Smooth muscle cell (in vitro differentiated cells): Measurements from ENCODE around the gene LRRC37B. TPM values are rescaled to one million over a fixed set of nuclear protein-coding genes. Genes with fewer than 3 reads are reported as not detected.

Experiments
- DNase-seq: peaks from one replicate; lab custom pipeline; 2025; ENCODE audit not compliant: unreplicated experiment; lab: John Stamatoyannopoulos, UW
- H2AFZ ChIP-seq: fragments of 200-600 bp; sonication (generic); 2 replicates; pipeline ENCODE4 v1.6.0; 2016; ENCODE audit warnings: antibody characterized with exemption, low read depth, mild to moderate bottlenecking
- H3F3A ChIP-seq: fragments of 200-600 bp; sonication (generic); 2 replicates; pipeline ENCODE4 v1.6.0; 2017; ENCODE audit warnings: antibody characterized with exemption, low read depth
- H3K27ac ChIP-seq: fragments of 200-600 bp; sonication (generic); 2 replicates; pipeline ENCODE4 v1.5.1; 2016; ENCODE audit warnings: low read depth, mild to moderate bottlenecking
- H3K27me3 ChIP-seq: fragments of 200-600 bp; sonication (generic); 2 replicates; pipeline ENCODE4 v1.6.1; 2016; ENCODE audit warnings: low read depth, mild to moderate bottlenecking
- H3K36me3 ChIP-seq: fragments of 200-600 bp; sonication (generic); 2 replicates; pipeline ENCODE4 v1.5.1; 2016; ENCODE audit warnings: low read depth
- H3K4me1 ChIP-seq: fragments of 200-600 bp; sonication (generic); 2 replicates; pipeline ENCODE4 v1.5.1; 2016; ENCODE audit warnings: low read depth
- H3K4me2 ChIP-seq: fragments of 200-600 bp; sonication (generic); 2 replicates; pipeline ENCODE4 v1.6.0; 2016; ENCODE audit warnings: mild to moderate bottlenecking
- H3K4me3 ChIP-seq: fragments of 200-600 bp; sonication (generic); 2 replicates; pipeline ENCODE4 v1.5.1; 2016; ENCODE audit warnings: mild to moderate bottlenecking
- H3K79me2 ChIP-seq: fragments of 200-600 bp; sonication (generic); 2 replicates; pipeline ENCODE4 v1.6.0; 2016; ENCODE audit warnings: low read depth, mild to moderate bottlenecking
- H3K9ac ChIP-seq: fragments of 200-600 bp; sonication (generic); 2 replicates; pipeline ENCODE4 v1.6.0; 2016; ENCODE audit warnings: low read depth
- H3K9me3 ChIP-seq: fragments of 200-600 bp; sonication (generic); replicated peaks from 2 replicates; pipeline ENCODE4 v1.5.1; 2016; ENCODE audit warnings: low read depth
- H4K20me1 ChIP-seq: fragments of 200-600 bp; sonication (generic); 2 replicates; pipeline ENCODE4 v1.6.0; 2016; ENCODE audit warnings: low read depth
- WGBS: methylation state at CpG from one replicate; pipeline ENCODE4 v1.1.7; 2016; ENCODE audit warnings: low lambda C conversion rate; 5-methylcytosine and 5-hydroxymethylcytosine counted together
- polyA plus RNA-seq: library from polyadenylated mRNA; unstranded; fragments of >200 nt; fragmentation: Nextera tagmentation; extraction: Ambion mirVana; gene quantifications from 2 replicates; pipeline ENCODE4 v1.2.1, GENCODE V29; 2016
- total RNA-seq: library from RNA; depleted of rRNA; stranded (reverse); fragments of >200 nt; gene quantifications from 2 replicates; pipeline ENCODE4 v1.2.3, GENCODE V29; 2014
- TF ChIP-seq, protein P1 (sequence below): fragments of 200-600 bp; sonication (generic); IDR thresholded peaks from 2 replicates; pipeline ENCODE4 v1.5.1; 2017; ENCODE audit warnings: borderline replicate concordance, mild to moderate bottlenecking, antibody characterized with exemption; ENCODE audit not compliant: insufficient read depth, poor library complexity, severe bottlenecking

Gene LRRC37B
- total and polyA plus RNA-seq, 2 experiments from 2014 or later = 5.2 to 20.9 TPM

DNA sequence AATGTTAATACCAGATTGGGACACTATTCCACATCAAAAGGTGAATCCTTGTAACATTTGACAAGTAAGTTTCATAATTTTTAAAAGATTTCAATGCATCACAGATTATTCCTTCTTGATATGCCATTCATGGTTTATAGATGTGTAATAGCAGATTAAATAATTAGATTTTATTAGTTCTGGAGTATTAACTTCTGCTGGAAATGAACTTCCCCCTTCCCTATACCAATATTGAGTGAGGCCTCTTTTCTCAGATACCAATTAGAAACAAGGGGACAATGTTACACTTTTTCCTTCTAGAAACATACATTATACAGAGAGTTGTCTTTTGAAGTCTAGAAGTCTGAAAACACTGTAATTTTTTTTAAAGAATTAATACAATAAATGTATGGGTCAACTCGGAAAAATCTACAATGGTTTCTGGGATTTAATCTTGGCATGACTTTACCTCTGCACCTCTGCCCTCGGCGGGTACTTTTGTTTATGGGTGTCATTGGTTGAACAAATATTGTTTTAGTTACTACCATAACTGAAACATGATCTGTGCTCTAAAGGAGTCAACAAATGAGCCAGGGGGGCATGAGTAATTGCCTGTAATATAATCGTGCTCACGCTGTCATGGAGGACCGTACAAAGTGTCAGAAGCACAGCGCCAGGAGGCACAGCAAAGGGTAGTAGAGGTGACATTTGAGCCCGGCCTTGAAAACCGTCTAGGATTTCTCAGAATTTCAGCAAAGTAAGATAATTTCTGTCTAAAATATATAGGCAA is 8.2 kb downstream of the LRRC37B start:
- no peak overlapping the region for H3K9ac ChIP-seq
- peaks cover 42% of the 10 kb centered on the region for H3K79me2 ChIP-seq
- WGBS = 95% methylated on average over 9 of the region's 9 CpGs
- TF ChIP-seq, protein P1, sequence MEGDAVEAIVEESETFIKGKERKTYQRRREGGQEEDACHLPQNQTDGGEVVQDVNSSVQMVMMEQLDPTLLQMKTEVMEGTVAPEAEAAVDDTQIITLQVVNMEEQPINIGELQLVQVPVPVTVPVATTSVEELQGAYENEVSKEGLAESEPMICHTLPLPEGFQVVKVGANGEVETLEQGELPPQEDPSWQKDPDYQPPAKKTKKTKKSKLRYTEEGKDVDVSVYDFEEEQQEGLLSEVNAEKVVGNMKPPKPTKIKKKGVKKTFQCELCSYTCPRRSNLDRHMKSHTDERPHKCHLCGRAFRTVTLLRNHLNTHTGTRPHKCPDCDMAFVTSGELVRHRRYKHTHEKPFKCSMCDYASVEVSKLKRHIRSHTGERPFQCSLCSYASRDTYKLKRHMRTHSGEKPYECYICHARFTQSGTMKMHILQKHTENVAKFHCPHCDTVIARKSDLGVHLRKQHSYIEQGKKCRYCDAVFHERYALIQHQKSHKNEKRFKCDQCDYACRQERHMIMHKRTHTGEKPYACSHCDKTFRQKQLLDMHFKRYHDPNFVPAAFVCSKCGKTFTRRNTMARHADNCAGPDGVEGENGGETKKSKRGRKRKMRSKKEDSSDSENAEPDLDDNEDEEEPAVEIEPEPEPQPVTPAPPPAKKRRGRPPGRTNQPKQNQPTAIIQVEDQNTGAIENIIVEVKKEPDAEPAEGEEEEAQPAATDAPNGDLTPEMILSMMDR = no peak
- H3F3A ChIP-seq = no peaks in the 10 kb centered on the region
- H4K20me1 ChIP-seq = peaks cover 61% of the 10 kb centered on the region
- H3K27ac ChIP-seq = no peak overlapping the region
- no peaks in the 10 kb centered on the region for H3K4me1 ChIP-seq
- H2AFZ ChIP-seq = no peak overlapping the region
- H3K27me3 ChIP-seq = no peaks in the 10 kb centered on the region
- DNase-seq = no peak
- H3K4me2 ChIP-seq = no peak overlapping the region
- no peaks in the 10 kb centered on the region for H3K36me3 ChIP-seq
- H3K9me3 ChIP-seq = no peaks in the 10 kb centered on the region
- H3K4me3 ChIP-seq = no peak overlapping the region

- Histone ChIP-seq H2AFZ (no peak overlapping the region), H3K4me2 (no peak overlapping the region), H3K36me3 (no peaks in the 10 kb centered on the region), H3K4me1 (no peaks in the 10 kb centered on the region), H4K20me1 (peaks cover 56% of the 10 kb centered on the region), H3F3A (no peaks in the 10 kb centered on the region), H3K79me2 (peaks cover 40% of the 10 kb centered on the region), H3K9me3 (no peaks in the 10 kb centered on the region), H3K9ac (no peak overlapping the region), H3K4me3 (no peak overlapping the region), H3K27ac (no peak overlapping the region), H3K27me3 (no peaks in the 10 kb centered on the region)
- 92% methylated on average over 7 of the region's 7 CpGs for WGBS
- TF ChIP-seq, protein P1 = no peak
- DNase-seq = no peak
Measured at GRCh38 chr17:32016231-32016630, 9.0 kb downstream of the LRRC37B start.

GRCh38 chr17:32019228-32019627 is 12.0 kb downstream of the LRRC37B start:
- no peak for DNase-seq
- Histone ChIP-seq H3K27me3 (no peaks in the 10 kb centered on the region), H3K9me3 (no peaks in the 10 kb centered on the region), H3K4me1 (no peaks in the 10 kb centered on the region), H3K79me2 (peaks cover 12% of the 10 kb centered on the region), H3K4me3 (no peak overlapping the region), H3K4me2 (no peak overlapping the region), H3K9ac (no peak overlapping the region), H3K27ac (no peak overlapping the region), H3K36me3 (no peaks in the 10 kb centered on the region), H2AFZ (no peak overlapping the region), H4K20me1 (peaks cover 36% of the 10 kb centered on the region), H3F3A (no peaks in the 10 kb centered on the region)
- TF ChIP-seq, protein P1 = no peak
- WGBS = 90% methylated on average over 1 of the region's 1 CpG
